Stimulated activated CD4-positive, alpha-beta T cell treated with anti-CD3 and anti-CD28 coated beads, Interleukin-15, amount 100 ng/mL, for 48 hours (primary cell): ENCODE results near the gene ARL4D.
"Not testable (repeated sequence)": the region's sequence is repeated elsewhere in the genome, so short reads cannot be mapped to it uniquely, and the experiment has no call there.

ENCODE experiments used
- DNase-seq, 2 donors: peaks; one replicate each; pipeline ENCODE4 v3.0.0-alpha.2; 2020; ENCODE audit warnings: low read depth in 2 of 2

Gene ARL4D, protein sequence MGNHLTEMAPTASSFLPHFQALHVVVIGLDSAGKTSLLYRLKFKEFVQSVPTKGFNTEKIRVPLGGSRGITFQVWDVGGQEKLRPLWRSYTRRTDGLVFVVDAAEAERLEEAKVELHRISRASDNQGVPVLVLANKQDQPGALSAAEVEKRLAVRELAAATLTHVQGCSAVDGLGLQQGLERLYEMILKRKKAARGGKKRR

DNA sequence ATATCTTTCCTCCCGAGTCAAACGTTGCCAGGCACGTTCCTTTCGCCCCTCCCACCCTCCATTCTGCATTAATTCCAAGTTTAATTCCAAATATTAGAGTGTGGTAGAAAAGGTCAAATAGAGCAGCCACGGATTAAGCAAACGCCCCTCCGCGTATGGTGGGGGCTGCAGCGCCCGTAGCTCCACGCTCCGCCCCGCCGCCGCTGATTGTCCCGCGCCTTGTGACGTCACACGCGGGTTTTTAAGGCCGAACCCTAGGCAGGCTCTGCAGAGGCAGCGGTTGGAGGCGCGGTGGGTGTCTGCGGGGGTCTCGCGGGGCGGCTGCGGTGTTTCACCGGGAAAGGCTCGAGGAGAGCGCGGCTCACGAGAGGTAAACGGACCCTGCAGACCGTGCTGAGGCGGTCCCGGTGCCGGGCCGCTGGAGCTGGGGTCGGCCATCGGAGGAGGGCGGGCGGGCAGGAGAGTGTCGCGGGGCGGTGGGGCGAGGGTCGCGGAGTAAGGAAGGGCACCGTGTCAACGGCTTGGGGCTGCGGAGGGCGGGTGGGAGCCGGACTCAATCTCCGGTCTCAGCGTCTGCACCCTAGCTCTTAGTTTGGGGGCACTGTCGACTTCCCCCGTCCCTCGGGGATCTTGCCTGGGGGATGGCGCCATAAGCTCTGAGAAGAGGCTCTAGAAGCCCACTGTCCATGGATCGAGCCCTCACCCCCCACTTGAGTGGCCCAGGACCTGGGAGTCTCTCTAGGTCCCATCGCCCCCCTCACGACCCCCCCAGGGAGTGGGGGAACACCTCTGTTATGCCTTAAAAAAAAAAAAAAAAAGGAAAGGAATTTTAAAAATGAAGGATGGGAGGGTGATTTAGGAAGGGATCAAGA, at the start of gene ARL4D:
ARL4D (plus strand) TSS at position 270 of the 872 bp plus-strand sequence. CDS start 740 bp downstream, outside the sequence.
- peak; percentile 48 to 78 for DNase-seq

DNA sequence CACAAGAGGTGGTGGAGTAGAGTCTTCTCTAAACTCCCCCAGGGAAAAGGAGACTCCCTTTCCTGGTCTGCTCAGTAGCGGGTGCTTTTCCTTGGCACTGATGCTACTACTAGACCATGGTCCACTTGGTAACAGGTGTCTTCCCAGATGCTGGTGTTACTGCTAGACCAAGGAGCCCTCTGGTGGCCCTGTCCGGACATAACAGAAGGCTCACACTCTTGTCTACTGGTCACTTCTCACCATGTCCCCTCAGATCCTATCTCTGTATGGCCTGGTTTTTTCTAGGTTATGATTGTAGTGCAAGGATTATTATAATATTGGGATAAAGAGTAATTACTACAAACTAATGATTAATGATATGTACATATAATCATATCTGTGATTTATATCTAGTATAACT, 49.7 kb upstream of the ARL4D start:
- DNase-seq: no peak

DNA sequence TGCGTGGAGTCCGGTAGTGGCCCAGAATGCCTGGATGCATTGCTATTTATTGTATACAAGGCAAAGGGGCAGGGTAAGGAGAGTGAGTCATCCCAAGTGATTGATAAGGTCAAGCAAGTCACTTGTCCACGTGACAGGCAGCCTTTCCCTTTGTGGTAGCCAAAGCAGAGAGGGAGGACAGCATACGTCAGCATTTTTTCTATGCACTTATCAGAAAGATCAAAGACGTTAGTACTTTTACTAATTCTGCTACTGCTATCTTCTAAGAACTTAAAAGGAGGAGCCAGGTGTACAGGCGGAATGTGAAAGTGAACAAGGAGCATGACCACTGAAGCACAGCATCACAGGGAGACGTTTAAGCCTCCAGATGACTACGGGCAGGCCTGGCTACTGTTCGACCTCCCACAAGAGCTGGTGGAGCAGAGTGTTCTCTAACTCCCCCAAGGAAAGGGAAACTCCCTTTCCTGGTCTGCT, 47.9 kb upstream of the ARL4D start:
- no peak for DNase-seq

DNA sequence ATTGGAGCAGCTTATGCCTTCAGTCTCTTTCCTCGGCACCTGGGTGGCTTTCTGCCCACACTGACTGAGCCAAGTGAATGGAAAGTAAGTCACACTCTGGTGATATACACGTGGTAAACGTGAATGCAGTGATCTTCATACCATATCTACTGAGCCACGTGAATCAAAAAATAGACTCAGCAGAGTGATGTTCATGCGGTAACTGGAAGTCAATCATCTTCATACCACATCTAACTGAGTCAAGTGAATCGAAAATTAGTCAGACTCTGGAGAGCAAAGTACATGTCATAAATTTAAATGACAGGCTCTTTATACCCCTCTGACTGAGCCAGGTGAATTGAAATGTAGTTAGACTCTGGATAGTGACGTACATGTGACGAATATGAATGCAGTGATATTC, 47.1 kb upstream of the ARL4D start:
- DNase-seq: no peak

DNA sequence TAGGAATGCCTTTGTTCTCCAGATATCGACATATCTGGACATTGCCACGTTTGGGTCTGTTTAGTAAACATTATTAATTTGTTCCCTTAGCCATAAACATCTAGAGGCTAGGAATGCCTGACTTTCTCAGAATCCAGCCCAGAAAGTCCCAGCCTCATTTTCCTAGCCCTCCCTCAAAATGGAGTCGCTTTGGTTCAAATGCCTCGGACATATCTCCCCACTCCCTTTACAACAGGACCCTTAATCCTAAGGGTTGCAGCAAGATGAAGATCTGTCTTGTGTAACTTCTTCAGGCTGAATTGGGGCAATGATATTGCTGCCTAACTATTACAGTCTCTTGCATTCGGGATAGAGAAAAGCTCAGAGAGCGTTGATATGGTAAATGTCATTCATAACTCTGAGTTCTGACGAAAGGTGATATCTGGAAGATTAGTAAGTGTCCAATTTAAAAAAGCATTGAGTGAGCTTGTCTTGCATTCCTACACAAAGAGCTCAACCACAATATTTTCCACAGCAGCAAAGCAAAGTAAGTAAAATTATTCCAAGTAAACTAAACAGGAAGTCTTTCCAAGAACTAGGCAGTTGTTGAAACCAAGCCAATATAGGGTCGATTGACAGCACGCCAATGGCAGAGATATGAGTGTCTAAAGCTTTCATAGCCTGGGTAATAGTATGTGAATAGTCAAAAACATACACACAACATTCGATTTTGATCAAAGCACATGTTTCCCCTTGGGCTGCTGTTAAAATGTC, 46.0 kb upstream of the ARL4D start:
- no peak for DNase-seq

DNA sequence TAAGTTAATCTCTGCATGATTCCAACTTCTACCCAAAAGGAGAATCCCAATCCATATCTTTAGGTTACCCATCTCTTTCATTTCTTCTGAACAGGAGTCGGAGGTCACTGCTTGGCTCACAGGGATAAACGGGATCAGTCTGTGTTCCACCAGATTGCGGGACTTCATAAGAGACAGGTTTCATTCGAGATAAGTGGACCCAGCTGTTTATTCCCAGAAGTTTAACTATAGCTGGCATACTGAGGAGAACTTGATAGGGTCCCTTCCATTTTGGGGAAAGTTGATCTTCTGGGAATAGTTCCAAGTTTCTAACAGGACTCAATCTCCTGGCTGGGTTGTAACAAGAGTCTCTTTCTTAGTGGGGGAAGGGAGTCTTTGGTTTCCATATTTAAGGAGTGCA, 45.4 kb upstream of the ARL4D start:
- no peak for DNase-seq

DNA sequence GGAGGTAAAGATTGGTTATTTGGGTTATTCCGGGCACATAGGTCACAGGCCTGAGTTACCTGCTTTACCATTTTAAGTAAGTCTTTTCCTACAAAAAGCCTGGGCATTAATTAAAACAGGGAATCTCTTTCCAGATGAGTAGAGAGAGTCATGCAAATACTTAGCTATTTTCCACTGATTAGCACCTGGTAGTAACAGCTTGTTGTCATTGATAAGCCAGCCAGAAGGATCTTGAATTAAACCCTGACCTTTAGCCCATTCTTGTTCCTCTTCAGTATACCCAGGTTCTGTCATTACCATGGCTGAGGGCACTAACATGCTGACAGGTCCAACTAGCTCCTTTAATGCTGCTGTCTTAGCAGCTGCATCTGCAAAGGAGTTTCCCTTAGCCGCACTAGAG, 44.4 kb upstream of the ARL4D start:
- no peak for DNase-seq

DNA sequence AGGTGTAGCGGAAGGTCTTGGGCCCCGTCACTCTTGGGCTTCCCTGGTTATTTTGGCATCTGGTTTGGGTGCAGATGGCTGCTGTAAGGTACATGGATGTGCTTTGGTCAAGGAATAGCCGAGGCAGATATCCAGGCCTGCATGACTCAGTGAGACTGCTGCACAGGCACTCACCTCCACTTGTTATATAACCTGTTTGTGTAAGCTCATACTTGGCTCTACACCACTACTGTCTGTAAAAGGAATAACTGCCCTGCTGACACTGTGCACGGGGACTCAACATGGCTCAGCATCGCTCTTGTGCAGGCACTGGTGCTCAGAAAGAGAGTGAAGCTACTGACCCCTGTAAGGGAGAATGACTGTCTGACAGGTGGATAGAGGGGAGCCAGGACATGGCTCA, 42.3 kb upstream of the ARL4D start:
- no peak for DNase-seq

DNA sequence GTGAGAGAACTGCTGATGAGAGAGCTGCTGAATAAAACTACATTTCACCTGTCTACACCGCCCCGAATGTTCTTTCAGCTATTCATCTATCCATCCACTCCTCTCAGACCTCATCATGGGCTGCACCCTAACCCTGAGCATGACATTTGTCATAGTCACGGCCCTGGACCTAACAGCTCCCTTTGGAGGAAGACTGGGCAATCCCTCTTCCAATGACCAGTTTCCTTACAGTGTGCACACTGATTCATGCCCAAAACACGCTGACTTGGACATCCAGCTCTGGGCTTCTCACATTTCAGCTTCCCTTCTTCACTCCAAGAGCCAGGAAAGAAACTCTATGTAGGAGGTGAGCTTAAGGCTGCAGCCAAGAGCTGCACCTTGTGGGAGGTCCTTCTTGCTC, 41.8 kb upstream of the ARL4D start:
- no peak for DNase-seq

DNA sequence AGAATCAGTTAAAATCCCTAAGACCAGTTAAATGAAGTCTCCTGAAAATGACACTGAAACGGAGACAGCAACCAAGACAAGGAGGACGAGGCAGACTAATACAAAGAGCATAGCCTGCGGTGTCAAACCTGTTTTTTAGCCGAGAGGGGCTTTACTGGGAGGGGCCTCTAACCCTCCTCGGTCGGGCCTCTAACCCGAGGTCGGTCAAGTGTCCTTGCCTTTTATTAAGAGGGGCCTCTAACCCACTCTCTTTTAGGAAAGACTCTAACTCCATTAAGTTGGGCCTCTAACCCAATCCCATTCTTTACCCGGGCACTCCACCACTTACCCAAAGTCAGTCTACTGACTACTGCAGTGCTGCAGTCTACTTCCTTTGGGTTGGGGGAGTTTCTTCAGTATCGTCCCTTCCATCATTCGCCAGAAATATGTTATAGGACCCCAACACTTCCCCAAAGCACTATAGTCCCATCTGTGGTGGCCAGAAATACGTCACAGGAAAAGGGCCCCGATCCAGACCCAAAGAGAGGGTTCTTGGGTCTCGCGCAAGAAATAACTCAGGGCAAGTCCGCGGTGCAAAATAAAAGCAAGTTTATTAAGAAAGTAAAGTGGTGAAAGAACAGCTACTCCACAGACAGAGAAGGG, 39.2 kb upstream of the ARL4D start:
- no peak for DNase-seq

DNA sequence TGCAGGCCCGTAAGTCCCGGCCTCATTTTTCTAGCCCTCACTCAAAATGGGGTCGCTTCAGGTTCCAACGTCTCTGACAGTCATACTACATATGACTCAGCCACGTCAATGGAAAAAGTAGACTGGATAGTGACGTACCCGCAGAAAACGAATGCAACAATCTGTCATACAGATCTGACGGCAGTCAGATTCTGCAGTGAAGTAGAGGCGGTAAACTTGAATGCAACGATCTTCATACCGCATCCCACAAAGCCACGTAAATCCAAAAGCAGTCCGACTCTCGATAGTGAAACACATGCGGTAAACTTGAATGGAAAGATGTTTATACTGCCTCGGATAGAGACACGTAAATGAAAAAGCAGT, 38.4 kb upstream of the ARL4D start:
- DNase-seq: peak; percentile 72 to 73

DNA sequence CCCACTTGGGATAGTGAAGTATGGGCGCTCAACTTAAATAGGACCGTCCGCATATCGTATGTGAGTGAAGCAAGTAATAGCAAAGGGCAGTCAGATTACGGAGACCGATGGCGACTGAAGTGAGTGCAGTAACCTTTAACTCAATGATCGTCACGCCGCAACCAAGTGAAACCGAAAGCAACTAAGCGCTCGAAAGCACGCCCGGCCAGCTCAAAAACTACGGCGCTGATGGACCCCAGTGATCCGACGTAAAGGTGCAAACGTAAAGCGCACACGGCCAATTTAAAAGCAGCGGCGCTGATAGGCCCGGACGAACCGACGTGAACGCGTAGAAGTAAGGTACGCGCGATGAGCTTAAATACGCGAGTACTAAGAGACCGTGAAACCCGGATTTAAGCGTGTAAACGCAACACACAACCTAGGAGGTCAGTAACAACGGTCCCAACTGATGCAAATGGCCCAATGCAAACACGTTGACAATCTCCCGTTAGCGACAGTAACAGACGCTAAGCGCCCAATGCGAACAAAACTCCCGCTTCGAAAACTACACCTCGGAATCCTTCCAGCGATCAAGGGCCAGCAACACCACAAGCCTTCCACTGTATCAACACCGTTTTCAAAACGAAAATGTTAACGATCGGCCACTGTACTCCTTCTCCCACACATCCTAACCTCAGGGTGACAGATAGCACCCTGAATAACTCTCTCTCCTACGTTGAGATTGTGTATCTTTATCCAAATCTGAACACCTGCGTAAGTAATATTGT, 37.9 kb upstream of the ARL4D start:
- DNase-seq: peak; percentile 89 to 92

DNA sequence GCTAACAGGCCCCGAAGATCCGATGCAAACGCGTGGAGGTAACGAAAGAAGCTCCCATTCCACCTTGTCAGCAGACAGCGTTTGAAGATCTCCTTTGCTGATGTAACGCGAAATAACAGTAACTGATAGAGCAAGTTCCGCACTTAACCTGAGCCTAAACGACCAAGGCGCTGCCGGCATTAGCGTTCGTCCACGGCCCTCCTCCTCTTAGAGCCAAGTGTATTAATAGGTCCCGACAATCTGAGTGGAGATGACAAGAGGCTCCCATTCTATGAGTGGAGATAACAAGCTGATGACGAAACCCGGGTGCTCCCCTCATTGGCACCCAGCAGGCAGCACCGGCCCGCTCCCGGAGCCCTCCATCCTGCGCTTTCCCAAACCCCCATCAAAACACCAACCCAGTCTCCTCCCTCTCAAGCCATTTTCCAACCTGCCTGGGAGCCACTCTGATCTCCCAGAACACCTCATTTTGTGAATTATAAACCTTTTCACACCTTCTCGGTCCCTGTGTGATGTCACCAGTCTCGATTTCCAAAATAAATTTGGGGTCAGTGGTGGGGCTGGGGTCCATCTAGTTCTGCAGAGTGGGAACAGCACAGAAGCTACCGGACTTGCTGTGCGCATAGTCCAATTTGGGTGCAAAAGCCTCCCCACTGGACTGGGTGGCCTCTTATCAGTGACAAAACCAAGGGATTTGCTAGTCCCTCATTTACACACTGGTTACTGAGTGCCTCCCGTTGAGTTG, 35.4 kb upstream of the ARL4D start:
- DNase-seq: no peak

DNA sequence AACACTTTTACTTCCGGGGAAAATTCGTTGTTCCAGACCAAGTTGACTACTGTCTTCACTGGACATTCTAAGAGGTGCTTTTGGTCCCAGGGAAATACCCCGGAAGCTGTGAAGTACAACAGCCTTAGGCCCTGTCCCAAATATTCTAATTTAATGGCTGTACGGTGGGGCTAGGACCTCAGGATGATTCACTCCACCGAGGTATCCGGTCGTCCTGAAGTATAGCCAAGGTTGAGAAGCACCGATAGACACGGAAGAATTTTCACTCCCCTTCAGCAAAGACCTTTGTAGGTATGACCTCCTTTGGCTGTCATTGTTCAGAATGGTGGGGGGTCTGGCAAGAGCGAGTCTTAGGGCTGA, 34.9 kb upstream of the ARL4D start:
- DNase-seq: no peak

DNA sequence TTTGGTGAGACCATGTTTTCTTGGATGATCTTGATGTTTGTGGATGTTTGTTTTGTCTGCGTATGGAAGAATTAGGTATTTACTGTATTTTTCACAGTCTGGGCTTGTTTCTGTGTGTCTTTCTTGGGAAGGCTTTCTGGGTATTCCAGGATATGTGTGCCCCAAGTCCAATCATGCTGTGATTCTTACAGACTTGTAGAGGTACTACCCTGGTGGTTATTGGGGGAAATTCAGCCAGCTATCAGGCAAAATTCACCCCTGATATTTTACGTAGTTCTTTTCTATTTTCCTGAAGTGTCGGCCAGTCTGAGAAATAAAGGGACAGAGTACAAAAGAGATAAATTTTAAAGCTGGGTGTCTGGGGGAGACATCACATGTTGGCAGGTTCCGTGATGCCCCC, 33.4 kb upstream of the ARL4D start:
- DNase-seq: no peak

DNA sequence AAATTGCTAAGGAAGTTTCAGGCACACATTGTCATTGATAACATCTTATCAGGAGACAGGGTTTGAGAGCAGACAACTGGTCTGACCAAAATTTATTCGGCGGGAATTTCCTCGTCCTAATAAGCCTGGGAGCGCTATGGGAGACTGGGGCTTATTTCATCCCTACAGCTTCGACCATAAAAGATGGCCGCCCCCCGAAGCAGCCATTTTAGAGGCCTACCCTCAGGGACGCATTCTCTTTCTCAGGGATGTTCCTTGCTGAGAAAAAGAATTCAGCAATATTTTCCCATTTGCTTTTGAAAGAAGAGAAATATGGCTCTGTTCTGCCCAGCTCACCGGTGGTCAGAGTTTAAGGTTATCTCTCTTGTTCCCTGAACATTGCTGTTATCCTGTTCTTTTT, 32.9 kb upstream of the ARL4D start:
- DNase-seq: not testable (repeated sequence)

DNA sequence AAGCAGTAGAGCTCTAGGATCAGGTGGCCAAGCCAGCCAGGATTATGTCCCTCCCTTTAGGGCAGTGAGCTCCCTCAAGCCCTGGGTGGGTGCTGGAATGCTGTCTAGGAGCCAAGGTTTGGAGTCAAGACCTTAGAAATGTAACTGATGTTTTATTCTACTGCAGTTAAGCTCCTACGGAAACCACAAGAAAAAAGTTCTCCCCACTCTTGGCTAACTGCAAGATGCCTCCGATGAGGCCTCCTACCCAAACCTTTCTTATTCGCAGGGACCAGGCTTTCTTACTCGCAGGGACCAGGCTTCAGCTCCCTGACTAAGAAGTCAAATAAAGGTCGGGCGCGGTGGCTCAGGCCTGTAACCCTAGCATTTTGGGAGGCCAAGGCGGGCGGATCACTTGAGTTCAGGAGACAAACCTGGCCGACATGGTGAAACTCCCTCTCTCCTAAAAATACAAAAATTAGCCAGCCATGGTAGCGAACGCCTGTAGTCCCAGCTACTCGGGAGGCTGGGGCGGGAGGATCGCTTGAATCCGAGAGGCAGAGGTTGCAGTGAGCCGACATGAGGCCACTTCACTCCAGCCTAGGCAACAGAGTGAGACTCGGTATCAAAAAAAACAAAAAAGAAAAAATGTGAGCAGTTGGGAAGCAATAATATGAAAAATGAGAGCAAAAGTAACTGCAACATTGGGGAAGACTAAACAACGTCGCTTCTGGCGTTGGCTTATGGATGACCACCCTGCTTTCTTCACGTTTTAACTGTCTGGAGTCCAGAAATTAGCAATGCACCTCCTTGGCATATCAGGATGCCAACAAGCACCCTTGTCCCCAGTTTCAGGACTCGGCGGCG, 31.7 kb upstream of the ARL4D start:
- DNase-seq: no peak

DNA sequence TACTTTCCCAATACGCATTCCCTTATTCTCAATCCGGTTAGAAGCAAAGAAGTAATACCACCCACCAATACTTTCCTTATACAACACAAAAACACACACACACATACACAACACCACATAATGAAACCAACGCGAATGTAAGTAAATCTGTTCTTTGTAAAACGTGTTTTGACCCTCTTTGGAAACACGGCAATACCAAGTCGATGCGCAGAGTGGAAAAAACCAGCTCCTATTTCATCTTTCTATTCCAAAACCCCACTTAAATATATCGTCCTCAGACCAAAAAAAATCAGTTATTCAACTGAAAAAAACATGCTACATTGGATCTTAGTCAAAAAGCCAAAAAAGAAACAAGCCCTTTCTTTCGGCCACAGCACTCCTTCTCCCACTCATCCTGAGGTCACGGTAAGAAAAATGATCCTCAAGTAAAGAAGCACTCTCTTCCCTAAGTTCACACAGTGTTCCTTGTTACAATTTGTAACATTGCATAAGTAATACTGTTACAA, 31.0 kb upstream of the ARL4D start:
- DNase-seq: peak in 1 of 2 donors; percentile 31

DNA sequence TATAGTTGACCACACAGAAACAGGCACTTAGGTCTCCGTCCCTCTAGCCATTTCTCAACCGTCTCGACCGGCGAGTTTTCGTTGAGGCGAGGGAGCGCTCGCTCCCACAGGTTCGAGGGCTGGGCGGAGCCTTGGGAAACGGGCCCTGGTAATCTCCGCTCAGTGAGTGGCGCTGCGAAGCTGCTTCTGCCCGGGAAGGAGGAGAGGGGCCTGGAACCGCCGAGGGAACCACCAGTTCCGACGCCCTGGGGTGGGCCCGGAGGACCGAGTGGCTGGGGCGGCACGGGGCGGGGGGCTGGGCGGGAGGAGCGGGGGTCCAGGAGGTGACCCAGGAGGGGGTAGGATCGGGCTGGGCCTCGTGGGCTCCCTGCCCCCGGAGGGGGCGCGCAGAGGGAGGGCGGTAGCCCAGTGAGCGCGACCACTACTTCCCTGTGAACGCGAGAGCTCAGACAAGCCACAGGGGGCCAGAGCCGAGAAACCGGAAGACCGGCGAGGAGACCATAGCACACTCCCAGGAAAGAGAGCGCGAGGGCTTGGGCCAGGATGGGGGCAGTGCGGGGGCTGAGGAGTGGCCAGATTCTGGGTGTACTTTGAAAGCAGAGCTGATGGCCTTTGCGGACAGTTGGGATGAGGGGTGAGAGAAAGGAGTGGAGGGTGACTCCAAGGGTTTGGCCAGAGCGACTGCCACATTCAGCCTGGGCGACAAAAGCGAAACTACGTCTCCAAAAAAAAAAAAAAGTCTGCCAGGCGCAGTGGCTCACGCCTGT, 29.9 kb upstream of the ARL4D start:
- peak in 1 of 2 donors; percentile 51 for DNase-seq
